PC-3 (cell line): ENCODE data around the gene ESPNL. TPM values are rescaled to one million over a fixed set of nuclear protein-coding genes. Genes with fewer than 3 reads are reported as not detected.
"Not testable (repeated sequence)": the region's sequence is repeated elsewhere in the genome, so short reads cannot be mapped to it uniquely, and the experiment has no call there.

Experiments
- ATAC-seq: fragments of 200-7000 bp; cut with Tn5 transposase; 2 replicates; pipeline ENCODE4 v1.9.1; 2020; ENCODE audit warnings: mild to moderate bottlenecking, moderate library complexity
- BruUV-seq: library from RNA; stranded (reverse); fragments of 400-500 nt; replicated peaks from 2 replicates; lab custom pipeline; 2021; lab: Mats Ljungman, UMichigan
- CTCF ChIA-PET: fragments of 300-600 bp; sonication (Branson Sonifier 250); formaldehyde crosslinking; loops from one replicate; lab custom pipeline; 2022; ENCODE audit warnings: antibody characterized with exemption; lab: Charles Lee
- POLR2A ChIA-PET: fragments of 300-600 bp; sonication (Branson Sonifier 250); formaldehyde crosslinking; loops from one replicate; lab custom pipeline; 2022; ENCODE audit warnings: antibody characterized with exemption; ENCODE audit not compliant: unreplicated experiment; lab: Charles Lee
- DNase-seq: peaks from one replicate; pipeline ENCODE4 v3.0.0-alpha.2; 2015
- H2AFZ ChIP-seq: fragments of 300-600 bp; sonication (generic); 2 replicates; pipeline ENCODE4 v1.6.0; 2016; ENCODE audit warnings: antibody characterized with exemption, low read length
- H3F3A ChIP-seq: fragments of 300-600 bp; sonication (generic); one replicate; pipeline ENCODE4 v1.6.0; 2017; ENCODE audit warnings: antibody characterized with exemption, low read length, control low read depth, mild to moderate bottlenecking; ENCODE audit not compliant: unreplicated experiment
- H3K27ac ChIP-seq: fragments of 300-600 bp; sonication (generic); 2 replicates; pipeline ENCODE4 v1.5.1; 2016; ENCODE audit warnings: mild to moderate bottlenecking, low read length
- H3K27me3 ChIP-seq: fragments of 300-600 bp; sonication (generic); 2 replicates; pipeline ENCODE4 v1.6.1; 2016; ENCODE audit warnings: low read length, mixed read lengths
- H3K36me3 ChIP-seq: fragments of 300-600 bp; sonication (generic); 2 replicates; pipeline ENCODE4 v1.6.1; 2016; ENCODE audit warnings: low read depth, mixed run types, low read length, mixed read lengths
- H3K4me1 ChIP-seq: fragments of 300-600 bp; sonication (generic); 2 replicates; pipeline ENCODE4 v1.5.1; 2016; ENCODE audit warnings: low read length; ENCODE audit not compliant: insufficient read depth
- H3K4me2 ChIP-seq: fragments of 300-600 bp; sonication (generic); 2 replicates; pipeline ENCODE4 v1.6.0; 2016; ENCODE audit warnings: low read length
- H3K4me3 ChIP-seq: fragments of 300-600 bp; sonication (generic); 2 replicates; pipeline ENCODE4 v1.5.1; 2016; ENCODE audit warnings: mild to moderate bottlenecking, low read length, mixed read lengths
- H3K79me2 ChIP-seq: fragments of 300-600 bp; sonication (generic); 2 replicates; pipeline ENCODE4 v1.6.1; 2017; ENCODE audit warnings: low read length, mixed read lengths
- H3K9ac ChIP-seq: fragments of 300-600 bp; sonication (generic); 2 replicates; pipeline ENCODE4 v1.6.0; 2016; ENCODE audit warnings: mild to moderate bottlenecking, low read length
- H3K9me2 ChIP-seq: fragments of 300-600 bp; sonication (generic); replicated peaks from 2 replicates; pipeline ENCODE4 v1.6.1; 2016; ENCODE audit warnings: mixed run types, low read length, mixed read lengths
- H3K9me3 ChIP-seq: fragments of 300-600 bp; sonication (generic); 2 replicates; pipeline ENCODE4 v1.6.1; 2016; ENCODE audit warnings: low read length, mixed read lengths
- H4K20me1 ChIP-seq: fragments of 300-600 bp; sonication (generic); 2 replicates; pipeline ENCODE4 v1.6.1; 2016; ENCODE audit warnings: low read length, mixed read lengths
- EZH2 ChIP-seq: fragments of 300-600 bp; sonication (generic); IDR thresholded peaks from one replicate; pipeline ENCODE4 v1.6.1; 2017; ENCODE audit warnings: antibody characterized with exemption, mild to moderate bottlenecking, low read length; ENCODE audit not compliant: unreplicated experiment
- EZH2phosphoT487 ChIP-seq: fragments of 300-600 bp; sonication (generic); IDR thresholded peaks from 2 replicates; pipeline ENCODE4 v1.6.1; 2018; ENCODE audit warnings: mild to moderate bottlenecking, antibody characterized with exemption, low read length, borderline replicate concordance
- intact Hi-C: fragments of 100-400 bp; cut with micrococcal nuclease; formaldehyde crosslinking; loops from 2 replicates; pipeline ENCODE4 v1.9.0; 2023
- total RNA-seq: library from RNA; depleted of rRNA; stranded (reverse); fragments of >200 nt; gene quantifications from 2 replicates; pipeline ENCODE4 v1.2.3, GENCODE V29; 2014
- TF ChIP-seq, protein P1 (sequence below): fragments of 300-600 bp; sonication (generic); conservative IDR thresholded peaks from 2 replicates; pipeline ENCODE4 v1.5.1; 2017; ENCODE audit warnings: antibody characterized with exemption, low read depth, mild to moderate bottlenecking, low read length

Gene ESPNL
- total RNA-seq, 1 experiment from 2014 or later = not detected

DNA sequence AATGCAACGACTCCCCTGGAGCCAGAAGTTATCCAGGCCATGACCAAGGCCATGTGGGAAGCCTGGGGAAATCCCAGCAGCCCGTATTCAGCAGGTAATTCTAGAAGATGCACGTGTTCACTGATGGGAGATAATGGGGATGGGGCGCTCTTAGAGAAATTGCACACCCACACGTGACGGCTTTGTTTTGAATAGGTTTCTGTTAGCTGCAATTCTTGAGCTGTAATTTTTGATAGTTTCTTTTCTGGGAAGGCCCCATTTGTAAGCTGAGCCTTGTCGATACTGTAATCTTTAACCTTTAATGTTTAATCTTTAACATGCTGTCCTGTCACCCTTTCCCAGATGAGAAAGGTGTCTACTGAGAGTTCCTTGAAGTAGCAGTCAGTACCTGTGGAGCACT is 35.8 kb upstream of the ESPNL start:
- no peaks in the 10 kb centered on the region for H3K27me3 ChIP-seq
- no peak overlapping the region for H3K9ac ChIP-seq
- ATAC-seq (no peak), DNase-seq (no peak)
- H3K9me3 ChIP-seq = no peaks in the 10 kb centered on the region
- H3K36me3 ChIP-seq = peaks cover 19% of the 10 kb centered on the region
- H3K79me2 ChIP-seq = peaks cover 25% of the 10 kb centered on the region
- intact Hi-C loops = loop anchor here (5.0 kb wide), 1 partner anchor 202 kb away; no protein-coding TSS in a partner anchor
- no TSS peak for BruUV-seq
- H3K4me1 ChIP-seq = peaks cover 18% of the 10 kb centered on the region; the same call in 1 of the 2 replicates
- H4K20me1 ChIP-seq = no peaks in the 10 kb centered on the region
- H2AFZ ChIP-seq = no peak overlapping the region
- H3K9me2 ChIP-seq = no peaks in the 10 kb centered on the region
- CTCF ChIA-PET = no interaction called here
- H3F3A ChIP-seq = no peaks in the 10 kb centered on the region
- POLR2A ChIA-PET = no interaction called here
- H3K4me2 ChIP-seq = no peak overlapping the region
- H3K4me3 ChIP-seq = no peak overlapping the region
- no peak for TF ChIP-seq EZH2
- TF ChIP-seq, protein P1, sequence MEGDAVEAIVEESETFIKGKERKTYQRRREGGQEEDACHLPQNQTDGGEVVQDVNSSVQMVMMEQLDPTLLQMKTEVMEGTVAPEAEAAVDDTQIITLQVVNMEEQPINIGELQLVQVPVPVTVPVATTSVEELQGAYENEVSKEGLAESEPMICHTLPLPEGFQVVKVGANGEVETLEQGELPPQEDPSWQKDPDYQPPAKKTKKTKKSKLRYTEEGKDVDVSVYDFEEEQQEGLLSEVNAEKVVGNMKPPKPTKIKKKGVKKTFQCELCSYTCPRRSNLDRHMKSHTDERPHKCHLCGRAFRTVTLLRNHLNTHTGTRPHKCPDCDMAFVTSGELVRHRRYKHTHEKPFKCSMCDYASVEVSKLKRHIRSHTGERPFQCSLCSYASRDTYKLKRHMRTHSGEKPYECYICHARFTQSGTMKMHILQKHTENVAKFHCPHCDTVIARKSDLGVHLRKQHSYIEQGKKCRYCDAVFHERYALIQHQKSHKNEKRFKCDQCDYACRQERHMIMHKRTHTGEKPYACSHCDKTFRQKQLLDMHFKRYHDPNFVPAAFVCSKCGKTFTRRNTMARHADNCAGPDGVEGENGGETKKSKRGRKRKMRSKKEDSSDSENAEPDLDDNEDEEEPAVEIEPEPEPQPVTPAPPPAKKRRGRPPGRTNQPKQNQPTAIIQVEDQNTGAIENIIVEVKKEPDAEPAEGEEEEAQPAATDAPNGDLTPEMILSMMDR = no peak
- TF ChIP-seq EZH2phosphoT487 = no peak
- no peak overlapping the region for H3K27ac ChIP-seq

DNA sequence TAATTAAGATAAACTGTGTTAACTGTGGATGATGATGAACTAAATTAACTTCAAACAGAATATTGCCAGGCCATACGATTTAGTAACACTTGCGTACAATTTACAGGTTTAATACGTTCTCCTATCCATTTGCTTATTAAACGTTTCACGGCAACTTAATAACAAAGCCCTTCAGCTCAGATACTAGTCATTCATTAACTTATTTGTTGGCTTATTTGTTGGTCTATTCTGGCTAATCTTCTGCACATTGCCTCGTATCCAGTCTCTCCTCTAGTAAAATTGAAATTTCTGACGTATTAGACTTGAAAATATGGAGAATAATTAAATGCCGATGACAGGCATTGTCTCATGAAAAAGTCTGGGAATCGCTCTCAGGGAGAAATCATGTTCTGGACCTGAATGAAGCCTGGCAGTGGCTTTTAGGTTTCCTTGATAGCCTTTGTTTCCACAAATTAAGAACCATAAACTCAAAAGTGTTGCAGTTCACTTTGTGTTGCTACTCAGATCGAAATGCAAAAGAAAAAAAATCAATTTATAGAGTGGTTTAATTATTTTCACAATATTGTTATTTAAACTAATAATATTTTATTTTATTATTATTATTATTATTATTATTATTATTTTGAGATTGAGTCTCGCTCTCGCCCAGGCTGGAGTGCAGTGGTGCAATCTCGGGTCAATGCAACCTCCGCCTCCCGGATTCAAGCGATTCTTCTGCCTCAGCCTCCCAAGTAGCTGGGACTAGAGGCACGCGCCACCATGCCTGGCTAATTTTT is 34.9 kb upstream of the ESPNL start:
- Histone ChIP-seq H4K20me1 (no peaks in the 10 kb centered on the region), H3K4me2 (no peak overlapping the region), H3K9ac (no peak overlapping the region), H3K9me3 (no peaks in the 10 kb centered on the region), H3F3A (no peaks in the 10 kb centered on the region), H3K79me2 (peaks cover 22% of the 10 kb centered on the region), H3K27me3 (no peaks in the 10 kb centered on the region), H3K4me3 (no peak overlapping the region), H3K9me2 (no peaks in the 10 kb centered on the region), H3K36me3 (peaks cover 22% of the 10 kb centered on the region), H3K4me1 (peaks cover 10% of the 10 kb centered on the region; the same call in 1 of the 2 replicates), H2AFZ (no peak overlapping the region), H3K27ac (no peak overlapping the region)
- no peak for ATAC-seq
- ChIA-PET POLR2A (no interaction called here), CTCF (no interaction called here)
- no peak for DNase-seq
- BruUV-seq = no TSS peak
- no peak for TF ChIP-seq EZH2
- no peak for TF ChIP-seq EZH2phosphoT487
- TF ChIP-seq, protein P1 = no peak
- intact Hi-C loops = no loop called here

GRCh38 chr2:238066218-238066617 is 33.9 kb upstream of the ESPNL start:
- Histone ChIP-seq H3K9me2 (no peaks in the 10 kb centered on the region), H3K4me3 (no peak overlapping the region), H3K4me1 (peaks cover 10% of the 10 kb centered on the region; the same call in 1 of the 2 replicates), H3K27me3 (no peaks in the 10 kb centered on the region), H4K20me1 (no peaks in the 10 kb centered on the region), H3K9ac (no peak overlapping the region), H3F3A (no peaks in the 10 kb centered on the region), H2AFZ (no peak overlapping the region), H3K27ac (no peak overlapping the region), H3K4me2 (no peak overlapping the region), H3K9me3 (no peaks in the 10 kb centered on the region), H3K79me2 (peaks cover 18% of the 10 kb centered on the region), H3K36me3 (peaks cover 22% of the 10 kb centered on the region)
- TF ChIP-seq EZH2 (no peak), EZH2phosphoT487 (no peak)
- DNase-seq = no peak
- ChIA-PET POLR2A (no interaction called here), CTCF (no interaction called here)
- no peak for ATAC-seq
- BruUV-seq = no TSS peak
- intact Hi-C loops = no loop called here

- POLR2A ChIA-PET, H3K4me2 ChIP-seq, H4K20me1 ChIP-seq, DNase-seq, H3K9ac ChIP-seq, intact Hi-C loops, H3K9me2 ChIP-seq, H3K27me3 ChIP-seq, H3F3A ChIP-seq, H2AFZ ChIP-seq, CTCF ChIA-PET, H3K4me1 ChIP-seq, H3K9me3 ChIP-seq, H3K4me3 ChIP-seq, H3K27ac ChIP-seq, BruUV-seq, ATAC-seq: not testable (repeated sequence)
- H3K79me2 ChIP-seq = peaks cover 13% of the 10 kb centered on the region
- peaks cover 22% of the 10 kb centered on the region for H3K36me3 ChIP-seq
Measured at GRCh38 chr2:238066718-238067117, 33.4 kb upstream of the ESPNL start.
